ENCODE measurements around the gene VCAM1.
"Not testable (repeated sequence)": the region's sequence is repeated elsewhere in the genome, so short reads cannot be mapped to it uniquely, and the experiment has no call there.

The VCAM1 gene

DNA sequence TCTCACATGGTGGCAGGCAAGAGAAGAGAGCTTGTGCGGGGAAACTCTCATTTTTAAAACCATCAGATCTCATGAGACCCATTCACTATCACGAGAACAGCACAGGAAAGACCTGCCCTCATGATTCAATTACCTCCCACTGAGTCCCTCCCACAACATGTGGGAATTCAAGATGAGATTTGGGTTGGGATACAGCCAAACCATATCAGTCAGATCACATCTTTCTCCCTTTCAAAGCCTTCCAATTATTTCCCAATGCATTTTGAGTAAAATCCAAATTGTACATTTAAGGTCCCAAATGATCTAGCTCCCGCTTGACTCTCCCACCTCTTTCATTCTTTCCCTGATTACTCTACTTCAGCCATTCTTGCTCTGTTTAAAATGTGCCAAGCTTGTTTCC lies 62.2 kb downstream of the VCAM1 start:
- DNase-seq = not testable (repeated sequence)

DNA sequence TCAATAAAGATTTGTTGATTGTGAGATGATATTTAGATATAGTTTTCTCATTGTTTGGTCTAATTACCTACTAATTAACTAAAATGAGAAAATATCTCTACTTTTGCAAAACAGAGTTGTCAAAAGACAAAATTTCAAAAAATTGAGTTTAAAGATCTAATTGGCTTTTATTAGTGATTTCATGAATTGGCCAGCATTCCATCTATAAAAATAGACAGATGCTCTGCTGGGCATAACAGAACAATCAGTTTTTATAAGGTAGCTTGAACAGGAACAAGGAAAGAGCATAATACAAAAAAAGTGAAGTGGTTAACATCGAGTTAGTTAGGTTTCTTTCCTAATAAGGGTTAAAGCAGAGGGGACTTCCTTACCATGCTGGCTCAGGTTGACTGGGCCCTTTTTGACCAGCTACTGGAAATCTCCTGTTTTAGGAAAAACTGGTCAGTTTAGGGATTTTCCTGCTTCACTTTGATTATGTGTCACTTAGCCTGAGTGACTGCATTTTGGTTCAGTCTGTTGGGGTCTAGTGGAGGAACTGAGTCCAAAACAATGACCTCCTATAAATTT lies 63.0 kb downstream of the VCAM1 start:
- DNase-seq = no peak

- DNase-seq = no peak
Measured at GRCh38 chr1:100785470-100786052, 66.0 kb downstream of the VCAM1 start.

DNA sequence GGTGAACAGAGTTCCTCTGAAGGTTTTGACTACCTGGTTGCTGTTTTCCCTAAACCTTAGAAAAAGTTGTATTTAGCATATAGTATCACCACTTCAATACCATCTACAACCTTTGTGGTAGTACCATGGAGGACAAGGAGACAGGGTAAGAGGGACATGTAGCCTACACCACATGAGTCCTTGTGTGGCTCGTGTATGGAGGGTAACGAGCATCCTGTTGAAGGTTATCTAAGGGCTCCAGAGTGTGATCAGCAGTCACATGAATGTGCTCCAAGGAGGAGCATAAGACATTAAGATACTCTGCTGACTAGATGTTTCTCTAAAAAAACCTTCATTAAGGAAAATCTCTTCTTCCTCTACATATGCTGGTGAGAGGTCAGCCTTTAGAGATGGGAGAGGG lies 67.3 kb downstream of the VCAM1 start:
- DNase-seq = no peak
